SU-DHL-6 (cell line): ENCODE results near the gene RPH3AL.

Source experiments
- CTCF ChIP-seq: fragments of 200-600 bp; sonication (generic); IDR thresholded peaks from one replicate; pipeline ENCODE4 v1.5.1; 2017; ENCODE audit warnings: antibody characterized with exemption, mild to moderate bottlenecking, low read length, moderate library complexity; ENCODE audit not compliant: insufficient read depth, poor library complexity, severe bottlenecking
- EZH2phosphoT487 ChIP-seq: fragments of 200-600 bp; sonication (generic), shearing (Covaris generic); conservative IDR thresholded peaks from 2 replicates; pipeline ENCODE4 v1.6.1; 2018; ENCODE audit warnings: mild to moderate bottlenecking, antibody characterized with exemption, low read length, moderate library complexity, mixed read lengths

GRCh38 chr17:213286-214105 lies 139.1 kb downstream of the RPH3AL start:
- TF ChIP-seq CTCF (no peak), EZH2phosphoT487 (no peak)
